NCI-H1694 treated with DMSO at 0.1 percent for 48 hours (cell line): ENCODE results near the gene TMUB1.

Source experiments
- DNase-seq: peaks from one replicate; lab custom pipeline; 2025; lab: John Stamatoyannopoulos, UW

TMUB1 gene

DNA sequence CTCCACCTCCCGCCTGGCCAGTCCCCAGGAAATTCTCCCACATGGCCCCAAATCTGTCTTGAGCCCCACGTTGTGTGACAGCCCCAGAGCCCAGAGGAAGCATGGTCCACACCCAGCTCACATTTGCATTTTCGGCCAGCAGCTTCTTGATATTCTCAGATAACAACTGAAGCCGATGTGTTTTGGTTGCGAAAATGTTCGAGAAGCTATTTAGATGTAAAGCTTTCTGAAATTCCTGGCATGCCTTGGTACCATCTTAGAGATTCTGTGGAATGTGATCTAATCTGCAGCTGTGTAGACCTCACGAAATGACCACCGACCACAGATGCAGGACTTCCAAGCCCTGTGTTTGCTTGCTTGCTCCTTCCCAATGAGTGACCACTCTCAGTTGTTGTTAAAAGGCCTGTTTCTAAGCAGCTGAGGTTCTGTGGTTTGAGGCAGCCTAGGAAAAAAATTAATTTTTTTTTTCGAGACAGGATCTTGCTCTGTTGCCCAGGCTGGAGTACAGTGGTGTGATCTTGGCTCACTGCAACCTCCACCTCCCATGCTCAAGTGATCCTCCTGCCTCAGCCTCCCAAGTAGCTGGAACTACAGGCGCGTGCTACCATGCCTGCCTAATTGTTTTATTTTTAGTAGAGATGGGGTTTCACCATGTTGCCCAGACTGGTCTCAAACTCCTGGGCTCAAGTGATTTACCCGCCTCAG lies 15.1 kb downstream of the TMUB1 start:
- DNase-seq = no peak

GRCh38 chr7:151066273-151066974 lies 16.9 kb downstream of the TMUB1 start:
- no peak for DNase-seq

DNA sequence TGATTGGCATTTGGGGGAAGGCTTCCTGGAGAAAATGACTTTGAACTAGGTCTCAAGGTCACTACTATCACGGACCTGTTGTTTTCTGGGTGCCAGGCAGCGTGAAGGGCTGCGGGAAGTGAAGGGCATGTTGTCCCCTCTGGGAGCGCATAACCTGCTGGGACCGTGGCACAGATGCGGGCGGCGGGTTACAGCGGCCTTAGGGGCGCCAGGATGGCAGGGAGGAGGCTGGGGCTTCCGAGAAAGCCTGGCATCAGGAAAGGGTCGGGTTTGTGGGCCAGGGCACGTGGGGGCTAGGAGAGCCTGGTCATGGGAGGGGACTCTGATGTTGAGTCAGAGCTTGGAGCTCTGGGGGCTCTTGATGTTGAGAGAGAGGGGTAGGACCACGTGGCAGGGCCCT lies 17.8 kb downstream of the TMUB1 start:
- no peak for DNase-seq

DNA sequence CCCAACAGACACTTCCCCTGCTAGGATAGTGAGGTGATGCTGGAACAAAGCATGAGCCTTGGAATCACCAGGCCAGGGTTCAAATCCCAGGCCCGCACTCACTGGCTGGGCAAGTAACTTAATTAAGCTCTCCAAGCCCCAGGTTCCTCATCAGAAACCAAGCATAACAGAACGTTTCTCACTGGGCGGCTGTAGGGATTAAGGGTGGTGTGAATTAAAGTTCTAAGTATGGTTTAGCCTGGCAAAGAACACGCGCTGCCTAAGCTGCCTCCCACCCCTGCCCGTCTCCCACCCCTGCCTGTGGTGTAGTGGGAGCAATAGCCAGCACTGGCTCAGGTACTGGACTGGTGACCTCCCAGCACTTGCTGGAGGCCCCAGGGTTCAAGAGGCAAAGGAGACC lies 18.3 kb downstream of the TMUB1 start:
- DNase-seq = no peak

GRCh38 chr7:151064454-151064853 lies 18.8 kb downstream of the TMUB1 start:
- DNase-seq = no peak

GRCh38 chr7:151063212-151063561 lies 20.1 kb downstream of the TMUB1 start:
- DNase-seq = no peak

DNA sequence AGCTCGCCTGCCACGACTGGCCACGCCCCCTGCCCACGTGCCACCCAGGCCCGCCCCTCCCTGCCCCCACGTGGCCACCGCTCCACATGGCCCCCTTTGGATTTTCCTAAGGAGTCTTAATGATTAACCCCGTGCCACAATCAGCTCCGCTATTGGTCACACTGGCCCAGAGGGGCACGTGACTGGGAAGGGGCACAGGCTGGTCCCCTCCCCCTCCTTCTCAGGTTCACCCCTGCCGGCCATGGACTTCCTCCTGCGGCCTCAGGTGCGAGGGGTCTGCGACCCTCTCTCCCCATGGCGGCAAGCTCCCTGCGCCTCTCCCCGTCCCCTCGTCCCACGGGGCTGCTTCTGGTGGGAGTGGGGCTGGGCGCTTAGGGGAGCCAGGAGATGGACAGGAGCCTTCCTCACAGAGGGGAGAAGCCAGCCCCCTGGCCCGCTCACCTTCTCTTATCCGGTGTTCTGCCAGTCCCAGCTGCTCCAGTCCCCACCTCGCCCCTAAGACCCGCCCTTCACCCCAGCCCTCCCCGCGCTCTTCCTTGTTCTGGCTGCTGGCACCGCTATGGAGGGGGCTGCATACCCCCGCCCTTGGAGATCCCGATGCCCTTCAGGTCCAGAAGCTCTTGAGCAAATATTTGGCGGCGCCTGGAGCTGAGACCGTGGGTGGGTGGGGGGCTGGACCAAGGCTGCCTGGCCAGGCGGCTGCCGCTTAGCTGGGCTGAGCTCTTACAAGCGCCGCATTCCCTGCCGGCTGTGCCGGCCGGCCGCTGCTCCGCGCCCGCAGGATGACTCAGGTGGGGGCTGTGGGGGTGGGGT lies 20.7 kb downstream of the TMUB1 start:
- DNase-seq = no peak

DNA sequence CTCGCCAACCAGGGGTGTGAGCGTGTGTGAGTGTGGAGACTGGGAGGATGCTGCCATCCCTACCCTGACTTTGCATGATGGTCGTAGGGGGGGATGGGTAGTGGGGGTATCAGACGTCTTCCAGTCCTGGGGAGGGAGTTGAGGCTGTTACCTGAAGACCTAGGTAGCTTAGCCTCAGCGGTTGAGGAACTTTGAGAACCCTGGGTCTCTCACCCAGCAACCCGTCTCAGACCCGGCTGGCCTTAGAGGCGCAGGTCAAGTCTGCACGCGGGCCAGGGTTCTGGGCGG lies 21.2 kb downstream of the TMUB1 start:
- DNase-seq = no peak

GRCh38 chr7:151061213-151062110 lies 21.8 kb downstream of the TMUB1 start:
- no peak for DNase-seq

- DNase-seq = peak; percentile 16
Measured at GRCh38 chr7:151060416-151061212, 22.7 kb downstream of the TMUB1 start.

DNA sequence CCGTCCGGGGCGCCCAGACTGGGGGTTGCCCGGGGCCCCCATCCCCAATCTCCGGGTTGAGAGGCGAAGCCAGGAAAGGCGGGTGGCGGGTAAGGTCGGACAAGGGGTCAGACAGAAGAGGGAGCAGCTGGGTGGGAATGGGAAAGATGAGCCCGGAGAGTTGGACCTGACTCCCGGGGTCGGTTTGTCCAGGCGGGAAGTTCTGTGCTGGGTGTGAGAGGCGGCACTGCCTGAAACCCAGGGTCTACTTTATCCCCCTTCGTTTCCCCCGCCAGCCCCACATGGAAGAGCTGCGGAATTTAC lies 23.2 kb downstream of the TMUB1 start:
- DNase-seq = no peak

- peak; percentile 48 for DNase-seq
Measured at GRCh38 chr7:151059367-151060112, 23.8 kb downstream of the TMUB1 start, which contains the start of gene SLC4A2. Gene SLC4A2, plus strand, starts transcription at chr7:151059589. Its CDS starts 2,399 bp downstream, at chr7:151061988.

GRCh38 chr7:151058781-151059366 lies 24.4 kb downstream of the TMUB1 start:
- no peak for DNase-seq

- peak; percentile 99 for DNase-seq
Measured at GRCh38 chr7:151057989-151058780, 25.1 kb downstream of the TMUB1 start.

DNA sequence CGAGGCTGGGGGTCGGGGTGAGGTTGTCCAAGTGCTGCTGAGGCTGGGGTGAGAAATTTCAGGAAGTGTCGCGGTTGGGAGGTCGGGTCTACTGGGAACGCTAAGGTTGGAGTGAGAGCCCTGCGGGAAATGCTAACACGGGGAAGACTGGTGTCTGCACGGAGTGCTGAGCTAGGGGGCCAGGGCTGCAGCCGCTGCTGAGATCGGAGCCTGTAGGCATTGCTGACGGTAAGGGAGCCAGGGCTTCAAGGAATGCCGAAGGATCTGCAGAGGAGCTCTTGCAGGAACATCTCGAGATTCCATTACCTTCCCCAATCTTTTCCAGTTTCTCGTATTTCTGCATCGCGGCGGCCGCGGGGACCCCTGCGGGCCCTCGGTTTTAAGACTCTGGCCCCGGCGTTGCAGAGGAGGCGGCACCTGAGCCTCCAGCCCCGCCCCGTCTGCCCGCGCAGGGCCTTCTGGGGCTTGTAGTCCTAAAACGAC lies 25.7 kb downstream of the TMUB1 start, which contains the start of gene CDK5:
TSS of gene CDK5 (minus strand) at position 392 of the 483 bp plus-strand sequence. CDS start at position 343, 49 bp downstream.
- DNase-seq = peak; percentile 77

DNA sequence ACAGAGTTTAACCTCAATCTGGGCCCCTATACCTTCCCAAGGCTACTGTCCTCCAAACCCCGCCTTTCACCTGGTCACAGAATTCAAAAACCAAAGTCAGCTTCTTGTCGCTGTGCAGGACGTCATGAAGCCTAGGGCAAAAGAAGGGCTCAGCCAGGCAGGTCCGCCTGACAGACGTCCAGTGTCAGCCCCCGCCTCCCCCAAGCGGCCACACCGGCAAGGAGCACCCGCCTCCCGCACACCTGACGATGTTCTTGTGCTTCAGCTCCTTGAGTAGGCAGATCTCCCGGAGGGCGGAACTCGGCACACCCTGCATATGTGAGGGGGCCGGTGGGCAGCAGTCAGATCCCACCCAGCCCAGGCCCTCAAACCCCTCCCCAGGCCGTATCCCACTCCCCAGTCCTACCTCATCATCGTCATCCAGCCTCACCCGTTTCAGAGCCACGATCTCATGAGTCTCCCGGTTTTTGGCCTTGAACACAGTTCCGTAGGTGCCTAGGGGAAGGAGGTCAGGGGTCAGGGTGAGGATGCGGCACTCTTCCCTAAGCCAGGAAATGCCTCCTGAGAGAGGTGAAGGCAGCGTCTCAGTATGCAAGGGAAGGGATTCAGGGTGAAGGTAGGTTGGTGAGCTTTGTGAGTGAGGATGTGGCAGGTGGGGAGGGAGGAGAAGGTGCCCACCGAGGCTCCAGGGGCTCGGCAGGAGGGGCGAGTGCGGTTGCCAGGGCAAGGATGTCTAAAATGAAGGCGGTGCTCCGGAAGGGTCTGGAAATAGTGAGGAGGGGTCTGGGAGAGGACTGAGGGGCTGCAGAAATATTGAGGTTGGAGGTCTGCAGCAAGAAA lies 26.4 kb downstream of the TMUB1 start:
- DNase-seq = no peak

- no peak for DNase-seq
Measured at GRCh38 chr7:151056283-151056665, 27.0 kb downstream of the TMUB1 start.

- no peak for DNase-seq
Measured at GRCh38 chr7:151053751-151054150, 29.5 kb downstream of the TMUB1 start.
